ENCODE data around the gene BTNL9. TPM values are rescaled to one million over a fixed set of nuclear protein-coding genes. Genes with fewer than 3 reads are reported as not detected.

The BTNL9 gene
- total and polyA plus RNA-seq, 9 of the 15 experiments (the other 6 are each of a cell fraction or from before 2014, with no cell fraction given), result 3.7 to 86.7 (median 29.4) TPM

- TF ChIP-seq ZNF740 (CRISPR knock-in tag; IDR thresholded peaks at IDR 0.05), result 0 out of 2 replicates have a peak, but pooled peaks have one; percentile 27
- TF ChIP-seq ZNF740 (tag; IDR thresholded peaks at IDR 0.05), result no peak
- 0 out of 2 replicates have a peak, but pooled peaks have one; percentile 2 for TF ChIP-seq SUPT5H (IDR thresholded peaks at IDR 0.05)
- TF ChIP-seq UBTF (IDR thresholded peaks at IDR 0.05; ENCODE audit: borderline replicate concordance in 1 of 2, low read depth in 2 of 2, low read length in 2 of 2), result peak; percentile 19 to 81; a peak in 1 of 4 replicates
- 0 out of 2 replicates have a peak, but pooled peaks have one; percentile 18 for TF ChIP-seq ZNF263 (CRISPR knock-in tag; IDR thresholded peaks at IDR 0.05; ENCODE audit: borderline replicate concordance)
- TF ChIP-seq, protein P1, sequence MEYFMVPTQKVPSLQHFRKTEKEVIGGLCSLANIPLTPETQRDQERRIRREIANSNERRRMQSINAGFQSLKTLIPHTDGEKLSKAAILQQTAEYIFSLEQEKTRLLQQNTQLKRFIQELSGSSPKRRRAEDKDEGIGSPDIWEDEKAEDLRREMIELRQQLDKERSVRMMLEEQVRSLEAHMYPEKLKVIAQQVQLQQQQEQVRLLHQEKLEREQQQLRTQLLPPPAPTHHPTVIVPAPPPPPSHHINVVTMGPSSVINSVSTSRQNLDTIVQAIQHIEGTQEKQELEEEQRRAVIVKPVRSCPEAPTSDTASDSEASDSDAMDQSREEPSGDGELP (CRISPR knock-in tag; IDR thresholded peaks at IDR 0.05; ENCODE audit: borderline replicate concordance), result peak; percentile 28; the same call in 1 of the 2 replicates
- TF ChIP-seq RFX7 (CRISPR knock-in tag; IDR thresholded peaks at IDR 0.05), result no peak
- TF ChIP-seq RBM34 (IDR thresholded peaks at IDR 0.05; ENCODE audit: borderline replicate concordance, insufficient read depth, low read length), result no peak
- TF ChIP-seq, protein P2, sequence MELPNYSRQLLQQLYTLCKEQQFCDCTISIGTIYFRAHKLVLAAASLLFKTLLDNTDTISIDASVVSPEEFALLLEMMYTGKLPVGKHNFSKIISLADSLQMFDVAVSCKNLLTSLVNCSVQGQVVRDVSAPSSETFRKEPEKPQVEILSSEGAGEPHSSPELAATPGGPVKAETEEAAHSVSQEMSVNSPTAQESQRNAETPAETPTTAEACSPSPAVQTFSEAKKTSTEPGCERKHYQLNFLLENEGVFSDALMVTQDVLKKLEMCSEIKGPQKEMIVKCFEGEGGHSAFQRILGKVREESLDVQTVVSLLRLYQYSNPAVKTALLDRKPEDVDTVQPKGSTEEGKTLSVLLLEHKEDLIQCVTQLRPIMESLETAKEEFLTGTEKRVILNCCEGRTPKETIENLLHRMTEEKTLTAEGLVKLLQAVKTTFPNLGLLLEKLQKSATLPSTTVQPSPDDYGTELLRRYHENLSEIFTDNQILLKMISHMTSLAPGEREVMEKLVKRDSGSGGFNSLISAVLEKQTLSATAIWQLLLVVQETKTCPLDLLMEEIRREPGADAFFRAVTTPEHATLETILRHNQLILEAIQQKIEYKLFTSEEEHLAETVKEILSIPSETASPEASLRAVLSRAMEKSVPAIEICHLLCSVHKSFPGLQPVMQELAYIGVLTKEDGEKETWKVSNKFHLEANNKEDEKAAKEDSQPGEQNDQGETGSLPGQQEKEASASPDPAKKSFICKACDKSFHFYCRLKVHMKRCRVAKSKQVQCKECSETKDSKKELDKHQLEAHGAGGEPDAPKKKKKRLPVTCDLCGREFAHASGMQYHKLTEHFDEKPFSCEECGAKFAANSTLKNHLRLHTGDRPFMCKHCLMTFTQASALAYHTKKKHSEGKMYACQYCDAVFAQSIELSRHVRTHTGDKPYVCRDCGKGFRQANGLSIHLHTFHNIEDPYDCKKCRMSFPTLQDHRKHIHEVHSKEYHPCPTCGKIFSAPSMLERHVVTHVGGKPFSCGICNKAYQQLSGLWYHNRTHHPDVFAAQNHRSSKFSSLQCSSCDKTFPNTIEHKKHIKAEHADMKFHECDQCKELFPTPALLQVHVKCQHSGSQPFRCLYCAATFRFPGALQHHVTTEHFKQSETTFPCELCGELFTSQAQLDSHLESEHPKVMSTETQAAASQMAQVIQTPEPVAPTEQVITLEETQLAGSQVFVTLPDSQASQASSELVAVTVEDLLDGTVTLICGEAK (IDR thresholded peaks at IDR 0.05), result 0 out of 2 replicates have a peak, but pooled peaks have one; percentile 21
- TF ChIP-seq, protein P2 (CRISPR knock-in tag; IDR thresholded peaks at IDR 0.05), result no peak
- 0 out of 2 replicates have a peak, but pooled peaks have one; percentile 9 for TF ChIP-seq ZSCAN29 (IDR thresholded peaks at IDR 0.05)
- TF ChIP-seq SMARCA4 (IDR thresholded peaks at IDR 0.05), result 0 out of 2 replicates have a peak, but pooled peaks have one; percentile 16
- TF ChIP-seq ZNF57 (CRISPR knock-in tag; IDR thresholded peaks at IDR 0.05), result no peak
- TF ChIP-seq CCNT2 (IDR thresholded peaks at IDR 0.05; ENCODE audit: borderline replicate concordance, extremely low read depth, insufficient read length, low read depth, low read length), result peak; percentile 25
Measured at GRCh38 chr5:181053488-181054121, 13.5 kb downstream of the BTNL9 start (continued).
